ENCODE data around the gene SMAD3. TPM values are rescaled to one million over a fixed set of nuclear protein-coding genes. Genes with fewer than 3 reads are reported as not detected.

The SMAD3 gene
- total and polyA plus RNA-seq, 2 of the 8 experiments (the other 6 are each of a cell fraction or from before 2014, with no cell fraction given), result 10.1 to 12.4 TPM

GRCh38 chr15:67105991-67106763 is 40.8 kb downstream of the SMAD3 start (continued):
- TF ChIP-seq POLR2AphosphoS5 (IDR thresholded peaks at IDR 0.05; ENCODE audit: low read depth, low read length) (no peak), SIRT6 (IDR thresholded peaks at IDR 0.05; ENCODE audit: low read length) (no peak), KDM1A (IDR thresholded peaks at IDR 0.05; ENCODE audit: borderline replicate concordance, low read length) (no peak)

All from H1 (cell line).